ENCODE data around the gene PRKG1.

Gene PRKG1

DNA sequence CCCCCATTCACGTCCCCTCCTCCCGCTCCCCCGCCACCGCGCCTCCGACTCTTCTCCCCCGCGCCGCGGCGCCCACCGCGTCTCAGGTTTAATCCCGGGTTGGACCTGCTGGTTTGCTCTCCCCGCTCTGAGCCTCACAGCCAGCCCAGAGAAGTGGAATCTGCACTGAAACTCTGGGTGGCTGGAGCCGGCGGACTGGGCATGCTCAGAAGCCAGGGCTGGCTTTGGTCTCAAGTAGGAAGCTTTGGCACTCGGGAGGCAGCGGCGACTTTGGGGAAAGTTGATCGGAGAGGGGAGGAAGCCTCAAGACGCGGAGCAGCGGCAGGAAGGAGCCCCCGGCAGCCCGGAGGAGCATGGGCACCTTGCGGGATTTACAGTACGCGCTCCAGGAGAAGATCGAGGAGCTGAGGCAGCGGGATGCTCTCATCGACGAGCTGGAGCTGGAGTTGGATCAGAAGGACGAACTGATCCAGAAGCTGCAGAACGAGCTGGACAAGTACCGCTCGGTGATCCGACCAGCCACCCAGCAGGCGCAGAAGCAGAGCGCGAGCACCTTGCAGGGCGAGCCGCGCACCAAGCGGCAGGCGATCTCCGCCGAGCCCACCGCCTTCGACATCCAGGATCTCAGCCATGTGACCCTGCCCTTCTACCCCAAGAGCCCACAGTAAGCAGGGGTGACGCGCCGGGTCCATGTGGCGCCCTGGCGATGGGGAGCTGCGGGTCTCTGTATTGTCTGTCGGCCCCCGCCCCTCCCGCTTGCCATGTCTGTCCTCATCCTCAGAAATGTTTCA is at the start of gene PRKG1:
Gene PRKG1, plus strand, starts transcription at position 250 of the 791 bp plus-strand sequence.
- no peak for DNase-seq

- DNase-seq, result no peak
These were observed 45.9 kb upstream of the PRKG1 start for GRCh38 chr10:51028420-51028819.

- no peak for DNase-seq
These were observed 45.1 kb upstream of the PRKG1 start for GRCh38 chr10:51029172-51029641.

- no peak for DNase-seq
These were observed 43.8 kb upstream of the PRKG1 start for GRCh38 chr10:51030480-51030879.

- DNase-seq, result no peak
These were observed 42.3 kb upstream of the PRKG1 start for GRCh38 chr10:51031950-51032349.

GRCh38 chr10:51034769-51035168 is 39.5 kb upstream of the PRKG1 start:
- no peak for DNase-seq

- DNase-seq, result no peak
These were observed 38.9 kb upstream of the PRKG1 start for GRCh38 chr10:51035344-51035743.

DNA sequence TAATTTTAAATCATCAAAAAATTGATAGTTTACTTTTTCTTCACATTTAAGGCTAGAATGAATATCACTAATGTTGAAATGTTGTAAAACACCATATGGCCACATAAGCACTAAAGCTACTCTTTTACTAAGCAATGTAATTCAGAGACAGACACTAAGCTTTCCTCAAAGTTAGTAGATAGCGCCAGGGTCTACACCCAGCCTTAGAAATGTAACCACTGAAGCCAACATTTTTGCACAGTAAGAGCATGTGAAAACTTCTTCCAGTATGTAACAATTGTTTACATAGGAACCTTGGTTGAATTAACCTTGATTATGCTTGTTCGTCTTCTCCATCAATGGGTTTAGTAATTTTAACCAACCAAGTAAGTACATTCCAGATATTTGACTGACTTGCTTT is 28.4 kb upstream of the PRKG1 start:
- no peak for DNase-seq

DNA sequence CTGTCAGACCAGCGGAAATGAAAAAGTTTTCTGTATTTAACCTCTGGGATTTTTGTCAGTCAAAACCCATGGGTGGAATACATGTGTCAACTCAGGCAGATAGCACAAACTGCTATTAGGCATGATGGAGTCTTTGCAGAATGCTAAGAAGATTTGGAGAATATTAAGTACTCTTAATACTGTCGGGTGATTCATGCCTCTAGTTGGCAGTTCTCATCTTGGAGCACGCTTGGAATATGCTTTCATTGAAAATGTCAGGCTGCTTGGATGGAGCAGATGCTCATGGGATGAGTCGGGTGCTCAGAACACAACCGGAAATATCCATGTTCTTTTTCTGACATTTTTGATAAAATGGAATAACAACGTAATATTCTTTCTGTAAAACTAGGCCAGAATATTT is 27.6 kb upstream of the PRKG1 start:
- no peak for DNase-seq

DNA sequence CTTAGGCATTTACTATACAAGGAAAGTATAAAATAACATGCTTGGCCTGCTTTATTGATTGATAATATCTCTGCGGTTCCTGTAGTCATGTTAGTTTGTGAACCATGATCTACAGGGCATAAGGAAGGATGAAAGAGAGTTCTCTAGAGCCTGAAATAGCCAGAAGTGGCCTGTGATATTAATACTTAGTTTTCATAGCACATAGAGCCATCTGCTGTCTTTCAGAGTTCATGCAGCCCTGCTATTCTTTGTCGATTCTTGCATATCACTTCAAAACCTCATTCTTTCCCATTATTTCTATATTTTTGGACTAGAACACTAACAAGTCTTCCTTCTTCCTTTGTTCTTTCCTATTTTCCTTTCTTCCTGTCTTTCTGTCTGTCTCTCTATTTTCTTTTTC is 26.4 kb upstream of the PRKG1 start:
- DNase-seq, result no peak

DNA sequence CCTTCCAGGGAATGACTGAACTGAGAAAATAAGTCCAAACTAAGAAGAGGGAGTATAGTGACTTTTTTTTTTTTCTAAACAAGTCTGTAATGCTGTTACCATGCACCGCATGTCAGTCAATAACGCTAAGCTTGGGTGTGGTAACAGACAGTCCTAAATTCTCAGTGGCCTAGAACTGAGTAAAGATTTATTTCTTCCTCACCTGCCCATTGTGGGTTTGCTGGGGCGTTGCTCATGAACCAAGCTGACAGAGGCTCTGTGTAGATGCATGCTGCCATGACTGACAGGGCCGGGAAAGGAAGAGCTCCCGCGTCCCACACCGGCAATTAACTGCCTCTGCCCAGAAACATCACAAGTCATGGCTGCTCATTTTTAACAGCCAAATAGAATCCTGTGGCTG is 25.5 kb upstream of the PRKG1 start:
- DNase-seq, result no peak

DNA sequence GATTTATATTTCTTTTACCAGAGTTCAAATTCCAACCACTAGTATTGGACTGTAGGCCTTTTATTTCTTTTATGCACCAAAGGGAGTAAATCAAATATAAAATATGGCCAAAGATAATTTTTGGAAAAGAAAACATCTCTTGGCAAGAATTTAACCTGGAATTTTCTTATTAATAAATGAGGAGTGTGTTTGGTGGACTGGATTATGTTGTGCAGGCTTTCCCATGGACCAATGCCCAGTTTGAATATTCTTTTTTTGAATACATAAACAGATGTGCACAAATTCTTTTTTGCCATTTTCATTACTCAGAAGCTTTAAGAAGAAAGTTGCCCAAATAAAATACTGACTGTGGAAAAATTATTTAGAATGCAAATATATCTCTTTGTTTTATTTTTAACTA is 22.1 kb upstream of the PRKG1 start:
- no peak for DNase-seq

GRCh38 chr10:51057925-51058324 is 16.4 kb upstream of the PRKG1 start:
- no peak for DNase-seq

DNA sequence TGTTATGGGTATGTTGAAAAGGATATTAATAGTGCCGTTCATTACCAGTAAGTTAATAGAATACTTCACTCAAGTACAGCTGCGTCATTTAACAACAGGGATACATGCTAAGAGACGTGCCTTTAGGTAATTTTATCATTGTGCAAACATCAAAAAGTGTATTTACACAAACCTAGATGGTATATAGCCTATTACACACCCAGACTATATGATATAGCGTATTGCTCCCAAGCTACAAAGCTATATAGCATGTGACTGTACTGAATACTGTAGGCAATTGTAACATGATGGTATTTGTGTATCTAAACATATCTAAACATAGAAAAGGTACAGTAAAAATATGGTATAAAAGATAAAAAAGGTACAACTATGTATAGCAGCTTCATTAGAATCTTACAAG is 11.1 kb upstream of the PRKG1 start:
- DNase-seq, result no peak

- no peak for DNase-seq
These were observed 10.4 kb upstream of the PRKG1 start for GRCh38 chr10:51063659-51064535.

DNA sequence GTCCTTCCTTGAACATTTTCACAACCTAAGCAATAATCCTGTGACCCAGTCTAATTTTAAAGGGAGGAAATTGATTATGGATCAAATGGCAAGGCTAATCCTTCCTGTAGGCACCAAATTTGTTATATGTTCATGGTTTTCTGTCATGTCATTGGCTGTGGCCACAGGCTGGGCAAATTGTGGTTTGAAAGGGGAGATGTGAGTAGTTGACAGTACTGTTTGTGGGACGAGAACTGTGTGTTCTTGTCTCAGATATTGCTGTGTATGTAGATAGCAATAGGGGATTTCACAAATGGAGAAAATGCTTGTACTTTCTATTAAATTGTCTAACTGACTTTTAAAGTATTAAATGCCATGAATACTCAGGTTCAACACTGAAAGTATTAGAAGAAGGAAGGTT is 8.1 kb upstream of the PRKG1 start:
- DNase-seq, result no peak

DNA sequence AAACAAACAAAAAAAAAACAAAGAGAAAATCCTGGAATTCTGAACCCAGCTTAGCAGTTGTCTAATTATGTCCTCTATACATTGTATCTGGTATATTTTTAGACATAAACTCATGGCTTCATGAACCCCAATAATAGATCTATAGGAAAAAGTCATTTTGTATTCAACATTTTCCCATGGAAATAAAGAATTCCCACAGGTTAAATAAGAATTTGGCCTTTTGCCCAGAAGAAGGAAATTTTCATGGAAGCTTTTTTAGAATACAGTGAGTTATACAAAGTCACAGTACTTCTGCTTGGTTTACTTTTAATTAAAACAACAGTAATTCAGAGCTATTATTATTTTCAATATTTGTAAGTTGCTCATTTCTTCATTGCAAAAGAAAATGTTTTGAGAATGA is 2.1 kb upstream of the PRKG1 start:
- no peak for DNase-seq

DNA sequence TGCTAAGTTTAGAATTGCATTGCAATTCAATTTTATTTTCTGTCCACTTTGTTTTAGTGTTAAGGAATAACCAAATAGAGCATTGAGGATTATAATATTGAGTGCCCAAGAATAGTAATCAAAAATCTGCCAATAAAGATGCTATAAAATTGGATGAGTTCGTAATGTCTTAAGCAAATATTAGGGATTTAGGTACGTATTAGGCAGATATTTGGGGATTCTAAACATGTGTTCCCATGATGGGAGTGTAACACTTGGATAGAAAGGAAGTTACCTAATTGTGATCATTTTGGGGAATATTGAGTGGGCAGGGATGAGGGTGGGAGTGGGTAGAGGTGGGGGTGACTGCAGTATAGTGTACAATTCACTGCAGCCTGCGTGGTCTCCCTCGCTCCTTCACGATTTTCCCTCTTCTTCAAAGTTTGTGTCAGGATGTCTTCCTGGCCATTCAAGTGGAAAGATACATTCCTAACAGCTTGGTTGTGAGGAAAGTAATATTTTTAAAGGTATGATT is 1.3 kb upstream of the PRKG1 start:
- DNase-seq, result no peak

DNA sequence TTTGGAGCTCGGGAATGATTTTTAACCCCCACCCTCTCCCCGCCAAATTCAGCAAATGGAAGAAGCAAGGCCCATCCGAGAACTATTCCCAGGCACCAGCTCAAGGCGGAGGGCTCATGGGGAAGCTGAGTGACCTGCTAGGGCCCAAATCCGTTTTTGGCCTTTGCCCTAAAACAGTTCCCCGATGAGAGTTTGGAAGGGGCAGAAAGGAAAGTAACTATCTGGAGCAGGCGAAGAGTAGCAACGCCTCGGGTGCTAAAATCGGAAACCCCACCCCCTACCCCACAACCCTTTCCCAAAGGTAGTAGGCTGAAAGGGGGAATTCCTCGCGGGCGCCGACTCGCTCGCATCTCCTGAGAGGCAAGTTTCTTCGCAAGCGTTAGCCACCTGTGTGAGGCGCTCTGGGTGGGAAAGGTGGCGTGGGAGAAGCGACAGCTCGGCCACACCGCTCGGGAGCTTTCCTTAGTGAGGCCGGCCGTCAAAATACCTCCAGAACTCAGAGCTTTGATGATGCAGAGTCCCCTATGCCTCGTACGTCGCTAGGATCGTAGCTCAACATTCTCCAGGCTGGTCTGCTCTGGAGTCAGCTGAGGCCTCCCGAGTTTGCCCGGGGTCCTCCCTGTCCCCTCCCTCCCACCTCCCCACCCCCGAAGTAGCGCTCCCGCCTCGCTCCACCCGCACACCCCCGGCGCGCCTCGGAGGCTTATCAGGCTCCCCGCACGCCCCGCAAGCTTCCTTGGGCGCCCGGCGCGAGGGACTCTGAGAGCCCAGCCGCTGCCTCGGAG is 642 bp upstream of the PRKG1 start:
- DNase-seq, result no peak

- no peak for DNase-seq
These were observed 971 bp downstream of the PRKG1 start for GRCh38 chr10:51075043-51075872.

DNA sequence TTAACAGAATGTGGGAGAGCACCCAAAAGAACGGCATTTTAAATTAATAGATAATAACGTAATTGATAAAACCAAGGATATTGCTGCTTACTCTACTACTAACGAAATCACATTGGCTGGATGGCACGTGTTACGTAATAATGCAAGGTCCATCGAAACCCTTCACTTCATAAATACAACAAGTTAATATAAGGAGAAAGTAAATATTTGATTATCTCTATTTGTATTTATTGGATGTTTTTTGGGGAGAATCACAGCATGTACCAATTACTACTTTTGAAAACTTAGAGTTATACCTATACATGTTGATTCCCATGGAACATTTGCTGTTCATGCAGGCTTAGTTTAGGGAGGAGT is 1.6 kb downstream of the PRKG1 start:
- DNase-seq, result no peak

GRCh38 chr10:51076299-51076841 is 2.1 kb downstream of the PRKG1 start:
- no peak for DNase-seq
